Superior temporal gyrus (tissue), 1 donor: ENCODE data around the gene PSMD1.
A peak's percentile ranks its signal among the peaks of the same experiment; 100 is the strongest.
"Not testable (repeated sequence)": the region's sequence is repeated elsewhere in the genome, so short reads cannot be mapped to it uniquely, and the experiment has no call there.

Experiments
- DNase-seq: peaks from one replicate; pipeline ENCODE4 v3.0.0-alpha.2; 2016; ENCODE audit errors: extremely low spot score

PSMD1 gene

GRCh38 chr2:231053846-231054245, 2.8 kb upstream of the PSMD1 start:
- DNase-seq: no peak

- DNase-seq: no peak
Observed at GRCh38 chr2:231057590-231057989, 923 bp downstream of the PSMD1 start.

DNA sequence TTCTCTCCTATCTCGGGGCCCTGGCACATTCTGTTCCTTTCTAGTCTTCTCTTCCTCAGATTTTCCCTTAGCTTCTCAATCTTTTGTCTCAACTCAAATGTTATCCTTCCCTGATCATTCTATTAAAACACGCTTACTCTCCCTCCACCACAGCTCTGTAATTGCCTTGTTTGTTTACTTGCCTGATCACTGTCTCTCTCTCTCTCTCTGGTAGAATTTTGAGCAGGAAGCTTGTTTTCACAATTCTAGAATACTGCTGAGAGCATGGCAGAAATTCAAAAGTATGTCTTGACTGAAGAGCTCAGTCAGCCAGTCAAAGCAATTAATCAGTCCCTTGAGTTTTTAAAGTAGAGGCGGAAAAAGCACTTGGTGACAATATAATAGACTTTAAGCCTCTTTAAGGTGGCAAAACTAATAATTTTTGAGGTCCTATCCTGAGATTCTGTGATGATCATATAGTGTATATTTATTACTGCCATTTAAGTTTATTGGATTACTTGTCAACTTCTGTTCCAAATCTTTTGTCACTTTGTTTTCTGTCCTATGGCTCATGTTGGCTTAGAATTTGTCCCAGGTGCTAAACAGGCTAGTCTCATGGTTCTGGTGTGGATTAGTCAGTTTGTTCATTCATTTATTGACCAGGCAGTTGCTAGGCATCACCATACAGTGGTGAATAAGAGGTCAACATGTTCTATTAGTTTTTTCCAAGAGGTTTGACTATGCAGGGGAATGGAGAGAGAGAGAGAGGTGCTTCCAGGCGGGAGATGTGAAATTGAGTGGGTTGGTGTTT, 2.3 kb downstream of the PSMD1 start:
- no peak for DNase-seq

GRCh38 chr2:231059756-231060155, 3.1 kb downstream of the PSMD1 start:
- DNase-seq: no peak

- DNase-seq: no peak
Observed at GRCh38 chr2:231062776-231063175, 6.1 kb downstream of the PSMD1 start.

DNA sequence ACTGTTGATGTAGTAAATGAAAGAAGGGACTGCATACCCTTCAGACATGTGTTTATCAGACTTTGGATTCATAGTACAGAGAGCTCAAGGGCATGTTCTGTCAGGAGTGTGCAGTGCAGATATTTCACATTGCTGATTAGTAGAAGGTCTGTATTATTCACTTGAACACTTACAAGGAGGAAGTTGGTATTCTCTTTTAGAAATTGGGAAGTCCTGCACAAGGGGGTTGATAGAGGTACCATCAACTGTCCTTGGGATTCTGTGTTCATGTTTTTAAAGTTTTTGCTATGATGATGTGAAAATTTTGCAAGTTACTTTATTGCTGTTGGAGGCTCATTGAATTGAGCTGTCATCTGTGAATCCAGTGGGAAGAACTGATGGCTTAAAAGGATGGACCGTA, 6.7 kb downstream of the PSMD1 start:
- no peak for DNase-seq

- no peak for DNase-seq
Observed at GRCh38 chr2:231065966-231066365, 9.3 kb downstream of the PSMD1 start.

DNA sequence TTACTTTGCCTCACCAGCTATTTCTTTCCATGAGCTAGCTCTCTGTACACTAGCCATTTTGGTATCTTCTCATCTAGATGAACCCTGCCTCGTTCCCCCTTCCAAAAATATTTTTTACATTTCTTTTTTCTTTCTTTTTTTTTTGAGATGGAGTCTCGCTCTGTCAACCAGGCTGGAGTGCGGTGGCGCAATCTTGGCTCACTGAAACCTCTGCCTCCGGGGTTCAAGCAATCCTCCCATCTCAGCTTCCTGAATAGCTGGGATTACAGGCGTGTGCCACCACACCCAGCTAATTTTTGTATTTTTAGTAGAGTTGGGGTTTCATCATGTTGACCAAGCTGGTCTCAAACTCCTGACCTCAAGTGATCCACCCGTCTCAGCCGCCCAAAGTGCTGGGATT, 10.9 kb downstream of the PSMD1 start:
- not testable (repeated sequence) for DNase-seq

GRCh38 chr2:231068525-231069222, 12.0 kb downstream of the PSMD1 start:
- DNase-seq: no peak

DNA sequence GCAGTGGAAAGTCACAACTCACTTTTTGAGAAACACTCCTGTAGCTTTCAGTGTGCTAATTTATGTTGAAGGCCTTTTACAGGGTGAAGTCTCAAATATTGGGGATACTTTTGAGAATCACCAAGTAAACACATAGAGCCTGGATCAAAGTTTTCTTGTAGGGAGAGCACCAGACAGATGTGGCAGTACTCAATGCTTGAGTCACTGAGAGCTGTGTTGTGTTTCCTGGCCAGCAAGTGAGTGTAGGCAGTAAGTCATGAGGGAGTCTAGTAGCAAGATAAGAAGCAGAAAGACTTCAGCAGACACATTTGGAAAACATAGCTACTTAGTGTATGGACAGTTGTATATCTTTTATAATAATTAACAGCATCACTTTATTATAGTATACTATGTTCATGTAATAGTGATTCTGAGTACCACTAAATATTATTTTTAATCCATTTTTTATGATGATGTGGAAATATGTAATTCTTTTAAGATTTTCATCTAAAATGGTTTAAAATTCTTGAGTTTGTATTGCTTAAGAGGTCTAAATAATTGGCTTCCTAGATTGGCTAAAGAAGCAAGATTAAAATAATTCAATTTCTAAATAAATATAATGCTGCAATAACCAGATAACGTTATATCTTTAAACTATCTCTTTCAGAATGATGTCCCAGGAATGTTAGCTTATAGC, 12.8 kb downstream of the PSMD1 start:
- no peak for DNase-seq

GRCh38 chr2:231084565-231084964, 27.9 kb downstream of the PSMD1 start:
- DNase-seq: no peak

GRCh38 chr2:231088754-231089153, 32.1 kb downstream of the PSMD1 start:
- DNase-seq: no peak

DNA sequence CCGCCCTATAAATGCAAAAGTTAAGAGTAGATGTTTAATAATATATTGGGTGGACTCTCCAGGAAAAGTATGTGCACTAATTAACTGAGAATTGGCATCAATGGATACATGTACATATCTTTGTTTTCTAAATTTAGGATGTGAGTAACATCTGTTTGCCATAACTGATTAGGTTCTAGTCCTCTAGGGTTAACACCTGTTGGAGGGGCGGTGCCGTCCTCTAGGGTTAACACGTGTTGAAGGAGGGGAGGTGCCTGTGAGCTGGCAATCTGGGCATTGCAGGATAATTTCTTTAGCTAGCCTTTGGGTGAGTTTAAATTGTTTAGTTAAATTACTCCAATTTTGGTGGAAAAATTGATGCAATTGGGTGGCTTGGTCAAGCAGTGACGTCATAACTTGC, 37.3 kb downstream of the PSMD1 start:
- DNase-seq: no peak

- DNase-seq: no peak
Observed at GRCh38 chr2:231094736-231095346, 38.2 kb downstream of the PSMD1 start.

GRCh38 chr2:231099918-231100317, 43.3 kb downstream of the PSMD1 start:
- no peak for DNase-seq

DNA sequence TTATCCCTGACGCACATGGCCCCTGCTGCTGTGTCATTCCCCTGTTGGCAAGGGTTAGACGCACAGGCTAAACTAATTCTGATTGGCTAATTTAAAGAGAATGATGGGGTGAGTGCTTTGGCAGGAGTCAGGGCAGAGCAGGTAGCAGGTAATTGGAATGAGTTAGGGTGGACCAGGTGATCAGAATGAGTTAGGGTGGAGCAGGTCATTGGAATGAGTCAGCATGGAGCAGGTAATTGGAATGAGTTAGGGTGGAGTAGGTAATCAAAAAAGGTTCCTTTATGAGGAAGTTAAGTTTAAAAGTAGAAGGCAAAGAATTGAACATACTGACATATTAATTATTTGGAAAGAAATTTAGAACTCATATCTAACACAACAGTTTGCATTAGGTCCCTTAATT, 43.7 kb downstream of the PSMD1 start:
- not testable (repeated sequence) for DNase-seq

GRCh38 chr2:231100990-231101389, 44.3 kb downstream of the PSMD1 start:
- no peak for DNase-seq

GRCh38 chr2:231102772-231103171, 46.1 kb downstream of the PSMD1 start:
- DNase-seq: no peak

- DNase-seq: peak; percentile 89
Observed at GRCh38 chr2:231104115-231104713, 47.5 kb downstream of the PSMD1 start.

- DNase-seq: no peak
Observed at GRCh38 chr2:231110551-231110950, 53.9 kb downstream of the PSMD1 start.

GRCh38 chr2:231111987-231112386, 55.3 kb downstream of the PSMD1 start:
- no peak for DNase-seq

DNA sequence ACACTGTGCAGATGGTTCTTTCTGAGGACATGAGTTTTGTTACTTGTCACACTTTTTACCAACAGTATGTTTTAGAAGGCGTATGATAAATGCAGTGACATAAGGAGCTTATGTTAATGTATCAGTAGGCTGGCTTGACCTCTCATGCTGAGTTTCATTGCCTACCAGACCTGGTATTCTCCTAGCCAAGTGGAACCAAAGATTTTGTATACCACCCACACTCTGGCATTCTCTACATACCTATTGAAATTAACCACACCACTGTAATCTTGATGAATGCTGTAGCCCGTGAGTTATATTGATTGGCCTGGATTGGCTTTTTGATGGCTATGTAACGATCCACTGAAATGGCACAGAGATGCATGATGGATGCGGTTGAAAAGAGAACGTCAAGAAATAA, 56.8 kb downstream of the PSMD1 start:
- no peak for DNase-seq
